Heart right ventricle (tissue), 16 donors: ENCODE results near the gene BET1L. TPM values are rescaled to one million over a fixed set of nuclear protein-coding genes. Genes with fewer than 3 reads are reported as not detected.
A peak's percentile ranks its signal among the peaks of the same experiment; 100 is the strongest.
"Not testable (repeated sequence)": the region's sequence is repeated elsewhere in the genome, so short reads cannot be mapped to it uniquely, and the experiment has no call there.

Experiments used
- ATAC-seq, 8 donors: fragments of 200-7000 bp; cut with Tn5 transposase; one replicate each; pipeline ENCODE4 v1.9.1; 2020; ENCODE audit warnings: mild to moderate bottlenecking in 8 of 8, moderate library complexity in 8 of 8, moderate number of reproducible peaks in 1 of 8
- DNase-seq, 2 donors: peaks; one replicate each; pipeline ENCODE4 v3.0.0-alpha.2; 2020
- H3K27ac ChIP-seq, 10 donors: fragments of 200-600 bp; sonication (generic) in 2 of 10; one replicate each; pipeline versions ENCODE4 v1.5.0 to v1.8.0; 2020 to 2022; ENCODE audit warnings: mild to moderate bottlenecking in 3 of 10
- H3K27me3 ChIP-seq, 7 donors: fragments of 200-600 bp; one replicate each; pipeline ENCODE4 v1.8.0; 2021 to 2022; ENCODE audit warnings: mild to moderate bottlenecking in 2 of 7
- H3K36me3 ChIP-seq, 9 donors: fragments of 200-600 bp; sonication (generic) in 1 of 9; one replicate each; pipeline versions ENCODE4 v1.5.0 to v1.8.0; 2020 to 2022; ENCODE audit warnings: mild to moderate bottlenecking in 2 of 9
- H3K4me1 ChIP-seq, 9 donors: fragments of 200-600 bp; sonication (generic) in 1 of 9; one replicate each; pipeline versions ENCODE4 v1.5.0 to v1.8.0; 2020 to 2022; ENCODE audit warnings: mild to moderate bottlenecking in 4 of 9
- H3K4me3 ChIP-seq, 10 donors: fragments of 200-600 bp; sonication (generic) in 2 of 10; one replicate each; pipeline versions ENCODE4 v1.5.0 to v1.8.0; 2020 to 2022; ENCODE audit warnings: mild to moderate bottlenecking in 7 of 10, moderate library complexity in 2 of 10
- H3K9me3 ChIP-seq, 11 donors: fragments of 200-600 bp in 10 of 11; sonication (generic) in 2 of 11; one replicate each; pipeline versions ENCODE4 v1.5.0 to v1.8.0; 2013 to 2022; ENCODE audit warnings: mild to moderate bottlenecking in 2 of 11, control low read depth in 1 of 11, moderate library complexity in 1 of 11
- WGBS, 2 donors: extraction: QIAGEN DNeasy Blood & Tissue Kit; methylation state at CpG; one replicate each; pipeline ENCODE4 v1.1.7; 2013; ENCODE audit warnings: inconsistent platforms in 1 of 2; 5-methylcytosine and 5-hydroxymethylcytosine counted together
- intact Hi-C, 10 donors: fragments of 100-400 bp; cut with DNase I; formaldehyde crosslinking; loops; one replicate each; pipeline versions ENCODE4 v1.11.1 to v1.14.2; 2022
- polyA plus RNA-seq, 2 donors: library from polyadenylated mRNA; stranded (reverse); fragments of 200-250 nt; gene quantifications; one replicate each; pipeline ENCODE4 v1.2.3, GENCODE V29; 2013
- total RNA-seq, 10 donors: library from RNA; stranded (reverse); fragmentation: NEBNext Ultra II Directional in 3 of 10; extraction: Animal tissue kit (Norgen Biotek cat#: 25700) in 3 of 10; gene quantifications; one replicate each; pipeline versions ENCODE4 v1.2.1 to v1.2.4, GENCODE V29; 2021 to 2023
- TF ChIP-seq, protein P1 (sequence below), 9 donors: fragments of 200-600 bp; sonication (generic) in 2 of 9; IDR thresholded peaks; one replicate each; pipeline versions ENCODE4 v1.5.0 to v1.8.0; 2021 to 2022; ENCODE audit warnings: antibody characterized with exemption in 9 of 9, mild to moderate bottlenecking in 5 of 9, moderate library complexity in 1 of 9
- donor health status: Arrhythmogenic right ventricular cardiomyopathy.
- donor health status: ischemic (EF 13 %, LVEDD 7.1; RV severe dilation, severe dysfunction).
- donor health status: healthy with polysubstance abuse.
- donor health status: DM: no; HTN: yes; CAD: no.
- donor health status: DM: no; HTN: no; CAD: no.
- donor health status: ischemic (EF 25% LVEDD 6.9; RV normal size, moderate dysfunction).
- donor health status: ischemic (EF 25% LVEDD 5.7; RV mildly dilated, moderate dysfunction).
- donor health status: healthy.
- donor health status: DM: yes; HTN: yes; CAD: no.
- donor health status: Ischemic cardiomyopathy.
- donor health status: ischemic (EF 35%, LVEDD 5.7; RV mildly dilated, moderate dysfunction).
- donor health status: nonischemic (EF 11% LVEDD 7.7; RV severe dilation, severe dysfunction).
- donor health status: DM: yes; HTN: yes; CAD: no.
- donor health status: PGD.
- donor health status: ischemic (EF 29% LVEDD 5.4; RV normal size, mild dysfunction).
- donor health status: nonischemic (EF 23%, LVEDD 6.1; RV moderate dilation, normal function).

The BET1L gene
- total and polyA plus RNA-seq, 12 donors = 12.4 to 32.0 (median 20.7) TPM

DNA sequence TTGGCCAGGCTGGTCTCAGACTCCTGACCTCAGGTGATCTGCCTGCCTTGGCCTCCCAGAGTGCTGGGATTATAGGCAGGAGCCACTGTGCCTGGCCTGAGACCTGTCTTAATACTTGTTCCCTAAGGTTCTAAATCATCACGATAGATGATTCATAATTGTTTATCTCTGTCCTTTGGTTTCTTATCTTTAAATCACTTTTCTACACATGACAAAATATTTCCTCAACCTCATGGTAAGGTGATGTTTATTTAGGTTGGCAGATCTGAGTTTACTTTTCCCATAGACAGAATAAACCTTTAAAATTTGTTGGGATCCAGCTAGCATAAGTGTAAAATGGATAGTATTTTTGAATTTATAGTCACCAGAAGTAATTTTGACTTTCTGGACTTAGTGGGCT lies 33.1 kb upstream of the BET1L start:
- WGBS, 2 donors = 75 to 92% methylated on average over 1 of the region's 1 CpG
- ATAC-seq = no peak
- Histone ChIP-seq H3K9me3 (no peaks in the 10 kb centered on the region), H3K4me1 (peaks cover 0 to 45% (median 30%) of the 10 kb centered on the region in 9 donors), H3K36me3 (peaks cover 0 to 74% (median 29%) of the 10 kb centered on the region in 9 donors), H3K27ac (peak overlapping the region in 1 of 10 donors; percentile 79), H3K4me3 (no peak overlapping the region), H3K27me3 (no peaks in the 10 kb centered on the region)
- no peak for DNase-seq
- TF ChIP-seq, protein P1, sequence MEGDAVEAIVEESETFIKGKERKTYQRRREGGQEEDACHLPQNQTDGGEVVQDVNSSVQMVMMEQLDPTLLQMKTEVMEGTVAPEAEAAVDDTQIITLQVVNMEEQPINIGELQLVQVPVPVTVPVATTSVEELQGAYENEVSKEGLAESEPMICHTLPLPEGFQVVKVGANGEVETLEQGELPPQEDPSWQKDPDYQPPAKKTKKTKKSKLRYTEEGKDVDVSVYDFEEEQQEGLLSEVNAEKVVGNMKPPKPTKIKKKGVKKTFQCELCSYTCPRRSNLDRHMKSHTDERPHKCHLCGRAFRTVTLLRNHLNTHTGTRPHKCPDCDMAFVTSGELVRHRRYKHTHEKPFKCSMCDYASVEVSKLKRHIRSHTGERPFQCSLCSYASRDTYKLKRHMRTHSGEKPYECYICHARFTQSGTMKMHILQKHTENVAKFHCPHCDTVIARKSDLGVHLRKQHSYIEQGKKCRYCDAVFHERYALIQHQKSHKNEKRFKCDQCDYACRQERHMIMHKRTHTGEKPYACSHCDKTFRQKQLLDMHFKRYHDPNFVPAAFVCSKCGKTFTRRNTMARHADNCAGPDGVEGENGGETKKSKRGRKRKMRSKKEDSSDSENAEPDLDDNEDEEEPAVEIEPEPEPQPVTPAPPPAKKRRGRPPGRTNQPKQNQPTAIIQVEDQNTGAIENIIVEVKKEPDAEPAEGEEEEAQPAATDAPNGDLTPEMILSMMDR (IDR thresholded peaks at IDR 0.05) = no peak
- intact Hi-C loops = no loop called here

DNA sequence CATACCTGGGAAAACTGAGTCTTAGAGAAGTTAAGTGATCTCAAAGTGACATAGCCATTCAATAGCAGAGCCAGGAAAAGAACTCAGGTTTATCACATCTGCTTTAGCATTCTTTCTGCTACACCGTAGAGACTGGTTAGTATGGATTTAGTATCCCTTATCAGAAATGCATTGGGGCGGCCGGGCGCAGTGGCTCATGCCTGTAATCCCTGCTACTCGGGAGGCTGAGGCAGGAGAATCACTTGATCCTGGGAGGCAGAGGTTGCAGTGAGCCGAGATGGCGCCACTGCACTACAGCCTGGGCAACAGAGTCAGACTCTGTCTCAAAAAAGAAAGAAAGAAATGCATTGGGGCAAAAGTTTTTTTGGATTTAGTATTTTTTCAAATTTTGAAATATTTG lies 31.1 kb upstream of the BET1L start:
- H3K36me3 ChIP-seq = peaks cover 0 to 54% (median 13%) of the 10 kb centered on the region in 9 donors
- intact Hi-C loops = loop anchor here in 1 of 10 donors (5.0 kb wide), 1 partner anchor 269 kb away; the partner anchor contains the start of gene RNH1
- peaks cover 0 to 52% (median 32%) of the 10 kb centered on the region in 9 donors for H3K4me1 ChIP-seq
- ATAC-seq, DNase-seq, H3K27ac ChIP-seq, H3K27me3 ChIP-seq, H3K9me3 ChIP-seq: not testable (repeated sequence)
- peak overlapping the region in 3 of 10 donors; percentile 76 to 97 (median 79) for H3K4me3 ChIP-seq
- 78 to 81% methylated on average over 7 of the region's 7 CpGs for WGBS, 2 donors

DNA sequence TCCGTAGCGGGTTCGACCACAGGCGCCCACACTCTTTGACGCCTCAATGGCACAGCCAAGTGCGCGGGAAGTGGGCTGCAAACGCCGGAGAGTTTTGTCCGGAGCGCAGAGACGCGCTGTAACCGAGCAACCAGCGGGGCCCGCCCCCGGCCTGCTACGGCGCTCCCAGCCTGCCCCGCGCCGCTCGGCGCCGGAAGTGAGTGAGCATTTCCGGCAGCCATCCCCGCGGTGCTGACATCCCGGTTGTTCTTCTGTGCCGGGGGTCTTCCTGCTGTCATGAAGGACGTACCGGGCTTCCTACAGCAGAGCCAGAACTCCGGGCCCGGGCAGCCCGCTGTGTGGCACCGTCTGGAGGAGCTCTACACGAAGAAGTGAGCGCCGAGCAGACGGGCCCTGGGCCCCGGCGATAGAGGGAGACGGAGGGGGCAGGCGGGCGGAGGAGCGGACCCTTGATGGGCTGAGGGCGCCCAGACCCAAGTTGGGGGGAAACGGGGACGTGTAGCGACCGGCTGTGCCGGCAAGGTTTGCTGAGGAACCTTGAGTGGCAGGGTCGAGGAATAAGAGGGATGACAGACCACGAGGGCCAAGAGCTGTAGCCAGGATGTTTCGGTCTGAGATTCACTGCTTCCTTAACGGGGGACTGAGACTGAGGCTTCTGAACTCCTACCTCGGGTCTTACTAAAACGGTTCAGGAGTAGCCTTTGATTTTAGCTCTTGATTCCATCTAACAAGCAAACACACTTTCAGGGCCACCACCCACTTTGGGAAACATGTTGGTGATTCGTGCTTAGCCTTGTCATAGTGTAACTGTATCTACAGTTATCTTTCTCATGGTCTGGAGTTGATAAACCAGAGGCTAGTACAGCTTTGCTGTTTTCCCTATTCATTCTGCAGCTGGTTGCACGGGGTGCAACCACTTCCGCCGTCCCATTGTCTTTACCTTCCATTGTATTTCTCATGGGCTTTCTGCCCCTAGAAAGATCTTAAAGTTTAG lies 29.9 kb upstream of the BET1L start, which contains the start of gene PSMD13:
Gene PSMD13 (plus strand): TSS at position 203 of the 994 bp plus-strand sequence. CDS start 74 bp downstream, at position 277.
- WGBS, 2 donors = 1 to 2% methylated on average over 62 of the region's 62 CpGs

DNA sequence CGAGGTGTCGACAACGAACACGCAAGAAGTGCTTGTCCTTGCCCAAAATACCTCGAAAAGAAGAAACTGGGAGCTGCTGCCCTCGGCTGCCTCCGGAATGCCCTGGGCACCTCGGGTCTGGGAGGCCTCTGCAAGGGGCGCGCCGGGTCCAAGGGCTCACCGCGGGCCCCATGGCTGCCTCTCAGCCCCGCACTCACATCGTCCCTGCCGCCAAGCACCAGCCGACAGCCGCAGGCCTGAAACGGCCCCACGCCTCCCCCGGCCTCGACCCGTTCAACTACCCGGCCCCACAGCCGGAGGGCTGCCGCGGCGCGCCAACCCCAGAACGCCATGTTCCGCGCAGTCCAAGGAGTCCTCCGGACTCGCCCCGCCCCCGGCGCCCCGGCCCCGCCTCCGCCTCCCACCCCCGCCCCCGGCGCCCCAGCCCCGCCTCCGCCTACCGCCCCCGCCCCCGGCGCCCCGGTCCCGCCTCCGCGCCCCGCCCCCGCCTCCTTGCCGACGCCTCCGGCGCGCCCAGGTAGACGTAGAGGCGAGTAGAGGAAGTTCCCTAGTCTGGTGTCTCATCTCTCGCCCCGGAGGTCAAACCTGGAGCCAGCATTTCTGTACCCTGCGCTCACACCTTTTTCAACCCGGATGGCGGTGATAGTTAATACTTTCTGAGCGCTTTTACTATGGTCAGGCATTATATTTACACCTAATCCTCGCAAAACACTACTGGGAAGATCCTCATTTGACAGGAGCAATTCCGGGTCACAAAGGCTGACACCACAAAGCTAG lies 29.0 kb upstream of the BET1L start, which contains the start of gene SIRT3:
Gene SIRT3 (minus strand): TSS at position 346 of the 777 bp plus-strand sequence. CDS start 14 bp downstream, at position 332.
- H3K4me3 ChIP-seq = peak within 1 kb of the TSS; percentile 76 to 98 (median 90)
- H3K27me3 ChIP-seq = no peaks in the 10 kb centered on the region
- ATAC-seq = peak; percentile 88 to 94 (median 91)
- WGBS, 2 donors = 0 to 1% methylated on average over 45 to 66 of the region's 70 CpGs
- no peaks in the 10 kb centered on the region for H3K9me3 ChIP-seq
- peaks cover 0 to 37% (median 29%) of the 10 kb centered on the region in 9 donors for H3K4me1 ChIP-seq
- H3K36me3 ChIP-seq = peaks cover 0 to 47% (median 4%) of the 10 kb centered on the region in 9 donors
- intact Hi-C loops = loop anchor here in 4 of 10 donors (1.0 to 5.0 kb wide), 4 partner anchors 27 to 271 kb away; partner anchors contain the start of gene RNH1 (in 1 of the 4)
- TF ChIP-seq, protein P1 (IDR thresholded peaks at IDR 0.05) = peak in 1 of 9 donors; percentile 12
- H3K27ac ChIP-seq = peak within 1 kb of the TSS; percentile 86 to 98 (median 94)
- peak; percentile 79 to 86 for DNase-seq

More for the DNA sequence above, 29.9 kb upstream of the BET1L start, which contains the start of gene PSMD13:
- ATAC-seq (peak; percentile 92 to 98 (median 95)), DNase-seq (peak; percentile 87)
- H3K36me3 ChIP-seq = peaks cover 0 to 49% (median 5%) of the 10 kb centered on the region in 9 donors
- H3K27ac ChIP-seq = peak within 1 kb of the TSS; percentile 86 to 98 (median 94)
- peaks cover 0 to 46% (median 32%) of the 10 kb centered on the region in 9 donors for H3K4me1 ChIP-seq
- H3K27me3 ChIP-seq = no peaks in the 10 kb centered on the region
- peak within 1 kb of the TSS; percentile 76 to 98 (median 90) for H3K4me3 ChIP-seq
- intact Hi-C loops = loop anchor here in 4 of 10 donors (1.0 to 5.0 kb wide), 4 partner anchors 28 to 270 kb away; partner anchors contain the start of gene RNH1 (in 1 of the 4)
- no peaks in the 10 kb centered on the region for H3K9me3 ChIP-seq
- TF ChIP-seq, protein P1 (IDR thresholded peaks at IDR 0.05) = no peak
